22Rv1 (cell line): ENCODE measurements around the gene PRKD1.
"Not testable (repeated sequence)": the region's sequence is repeated elsewhere in the genome, so short reads cannot be mapped to it uniquely, and the experiment has no call there.

Experiments used
- ZFX ChIP-seq: fragments of 450-650 bp; IDR thresholded peaks from 2 replicates; pipeline ENCODE4 v1.6.1; 2017; ENCODE audit warnings: antibody characterized with exemption, borderline replicate concordance
- TF ChIP-seq, protein P1 (sequence below): fragments of 450-650 bp; IDR thresholded peaks from 2 replicates; pipeline ENCODE4 v1.5.1; 2017; ENCODE audit warnings: mild to moderate bottlenecking

DNA sequence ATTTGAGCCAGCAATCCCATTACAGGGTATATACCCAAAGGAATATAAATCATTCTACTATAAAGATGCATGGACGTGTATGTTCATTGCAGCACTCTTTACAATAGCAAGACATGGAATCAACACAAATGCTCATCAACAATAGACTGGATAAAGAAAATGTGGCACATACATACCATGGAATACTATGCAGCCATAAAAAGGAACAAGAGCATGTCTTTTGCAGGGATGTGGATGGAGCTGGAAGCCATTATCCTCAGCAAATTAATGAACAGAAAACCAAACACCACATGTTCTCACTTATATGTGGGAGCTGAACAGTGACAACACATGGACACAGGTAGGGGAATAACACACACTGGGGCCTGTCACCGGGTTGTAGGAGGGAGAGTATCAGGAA lies 238.1 kb downstream of the PRKD1 start:
- TF ChIP-seq, protein P1, sequence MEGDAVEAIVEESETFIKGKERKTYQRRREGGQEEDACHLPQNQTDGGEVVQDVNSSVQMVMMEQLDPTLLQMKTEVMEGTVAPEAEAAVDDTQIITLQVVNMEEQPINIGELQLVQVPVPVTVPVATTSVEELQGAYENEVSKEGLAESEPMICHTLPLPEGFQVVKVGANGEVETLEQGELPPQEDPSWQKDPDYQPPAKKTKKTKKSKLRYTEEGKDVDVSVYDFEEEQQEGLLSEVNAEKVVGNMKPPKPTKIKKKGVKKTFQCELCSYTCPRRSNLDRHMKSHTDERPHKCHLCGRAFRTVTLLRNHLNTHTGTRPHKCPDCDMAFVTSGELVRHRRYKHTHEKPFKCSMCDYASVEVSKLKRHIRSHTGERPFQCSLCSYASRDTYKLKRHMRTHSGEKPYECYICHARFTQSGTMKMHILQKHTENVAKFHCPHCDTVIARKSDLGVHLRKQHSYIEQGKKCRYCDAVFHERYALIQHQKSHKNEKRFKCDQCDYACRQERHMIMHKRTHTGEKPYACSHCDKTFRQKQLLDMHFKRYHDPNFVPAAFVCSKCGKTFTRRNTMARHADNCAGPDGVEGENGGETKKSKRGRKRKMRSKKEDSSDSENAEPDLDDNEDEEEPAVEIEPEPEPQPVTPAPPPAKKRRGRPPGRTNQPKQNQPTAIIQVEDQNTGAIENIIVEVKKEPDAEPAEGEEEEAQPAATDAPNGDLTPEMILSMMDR = not testable (repeated sequence)
- not testable (repeated sequence) for TF ChIP-seq ZFX
